ENCODE results near the gene NCOA1.

NCOA1 gene

DNA sequence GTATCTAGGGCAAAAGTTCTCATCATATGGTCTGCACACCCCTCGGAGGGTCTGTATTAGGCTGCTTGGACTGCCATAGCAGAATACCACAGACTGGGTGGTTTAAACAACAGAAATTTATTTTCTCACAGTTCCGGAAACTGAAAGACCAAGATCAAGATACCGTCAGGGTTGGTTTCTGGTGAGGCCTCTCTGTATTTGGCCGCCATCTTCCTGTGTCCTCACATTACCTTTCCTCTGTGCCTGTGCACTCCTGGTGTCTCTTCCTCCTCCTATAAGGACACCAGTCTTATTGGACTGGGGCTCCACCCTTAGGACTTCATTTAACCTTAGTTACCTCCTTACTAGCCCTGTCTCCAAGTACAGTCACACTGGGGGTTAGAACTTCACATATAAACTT lies 132.5 kb downstream of the NCOA1 start:
- H3K4me1 Mint-ChIP-seq = peaks cover 34% of the 10 kb centered on the region
- DNase-seq (ENCODE audit: low spot score in 2 of 2) (no peak), ATAC-seq (no peak)
- H3K9me3 Mint-ChIP-seq = no peaks in the 10 kb centered on the region
- H3K27ac Mint-ChIP-seq = peak overlapping the region; percentile 0
- H3K4me3 Mint-ChIP-seq = no peak overlapping the region
- H3K36me3 Mint-ChIP-seq = no peaks in the 10 kb centered on the region

DNA sequence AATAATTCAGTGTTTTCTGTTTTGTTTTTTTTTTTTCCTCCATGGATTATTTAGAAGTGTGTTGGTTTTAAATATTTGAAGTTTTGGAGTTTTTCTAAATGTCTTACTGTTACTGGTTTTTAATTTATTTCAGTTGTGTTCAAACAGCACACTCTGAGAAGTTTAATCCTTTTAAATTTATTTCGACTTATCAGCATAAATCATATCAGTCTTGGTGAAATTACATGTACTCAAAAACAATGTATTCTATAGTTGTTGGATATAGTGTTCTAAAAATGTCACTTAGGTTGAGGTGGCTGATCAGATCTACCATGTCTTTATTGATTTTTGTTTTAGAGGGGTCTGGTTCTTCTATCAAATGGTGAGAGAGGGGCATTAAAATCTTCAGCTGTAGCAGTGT lies 134.7 kb downstream of the NCOA1 start:
- Mint-ChIP-seq H3K36me3 (no peaks in the 10 kb centered on the region), H3K4me1 (peaks cover 38% of the 10 kb centered on the region), H3K9me3 (no peaks in the 10 kb centered on the region), H3K4me3 (no peak overlapping the region), H3K27ac (no peak overlapping the region)
- DNase-seq (ENCODE audit: low spot score in 2 of 2) (no peak), ATAC-seq (no peak)

DNA sequence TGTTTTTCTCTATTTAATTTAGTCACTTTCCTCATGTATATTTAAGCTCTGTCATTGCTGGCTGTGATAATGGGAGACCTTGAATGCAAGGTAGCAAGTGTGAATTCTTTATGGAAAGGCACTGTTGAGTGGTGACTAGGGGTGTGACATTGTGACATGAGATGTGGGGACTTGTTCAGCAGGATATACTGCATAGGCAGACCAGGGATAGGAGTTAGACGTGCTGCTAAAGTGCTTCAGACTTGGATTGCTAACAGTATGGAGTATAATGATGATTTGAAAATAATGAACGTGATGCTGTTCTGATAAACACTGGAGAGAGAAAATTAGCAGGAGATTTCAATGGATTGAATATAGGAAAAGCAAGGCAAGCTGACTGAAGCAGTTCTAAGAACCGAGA lies 135.1 kb downstream of the NCOA1 start:
- no peak for ATAC-seq
- no peak overlapping the region for H3K4me3 Mint-ChIP-seq
- no peak overlapping the region for H3K27ac Mint-ChIP-seq
- no peak for DNase-seq (ENCODE audit: low spot score in 2 of 2)
- no peaks in the 10 kb centered on the region for H3K36me3 Mint-ChIP-seq
- no peaks in the 10 kb centered on the region for H3K9me3 Mint-ChIP-seq
- H3K4me1 Mint-ChIP-seq = peaks cover 38% of the 10 kb centered on the region

DNA sequence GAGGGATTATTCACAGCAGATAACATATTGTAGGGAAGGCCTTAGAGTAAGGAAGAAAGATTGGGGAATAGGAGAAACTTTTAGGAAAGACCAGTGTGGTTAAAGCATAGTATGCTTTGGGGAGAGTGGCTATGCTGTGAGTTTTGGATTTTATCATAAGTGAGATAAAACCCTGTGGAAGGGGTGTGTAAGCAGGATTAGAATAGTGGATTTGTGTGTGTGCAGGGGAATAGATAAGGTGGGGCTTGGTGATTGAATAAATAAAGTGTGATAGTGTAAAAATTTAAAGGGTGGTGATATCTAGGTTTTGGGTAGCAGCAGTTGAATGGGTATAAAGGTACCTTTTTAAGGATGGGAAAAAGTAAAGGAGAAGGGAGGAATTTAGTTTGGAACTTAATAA lies 137.7 kb downstream of the NCOA1 start:
- H3K4me1 Mint-ChIP-seq = peaks cover 20% of the 10 kb centered on the region
- H3K9me3 Mint-ChIP-seq = no peaks in the 10 kb centered on the region
- ATAC-seq = no peak
- H3K36me3 Mint-ChIP-seq = no peaks in the 10 kb centered on the region
- no peak overlapping the region for H3K4me3 Mint-ChIP-seq
- DNase-seq (ENCODE audit: low spot score in 2 of 2) = no peak
- no peak overlapping the region for H3K27ac Mint-ChIP-seq

DNA sequence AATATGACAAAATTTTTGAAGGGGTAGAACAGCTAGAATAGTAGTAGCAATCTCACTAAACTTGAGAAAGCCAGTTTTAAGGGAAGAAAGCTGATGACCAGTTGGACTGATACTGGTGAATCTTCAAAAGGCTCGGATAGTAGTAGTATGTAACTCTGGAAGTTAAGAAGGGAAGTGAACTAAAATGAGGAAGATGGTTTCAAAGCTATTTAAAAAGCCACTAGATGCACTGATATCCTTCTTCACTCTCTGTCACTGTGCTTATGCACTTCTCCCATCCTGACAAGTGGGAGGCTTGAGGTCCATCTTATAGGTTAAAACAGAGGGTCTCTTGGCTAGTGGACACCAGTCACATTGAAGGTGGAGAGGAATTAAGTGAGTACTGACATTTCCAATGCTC lies 141.1 kb downstream of the NCOA1 start:
- Mint-ChIP-seq H3K27ac (no peak overlapping the region), H3K36me3 (no peaks in the 10 kb centered on the region), H3K9me3 (no peaks in the 10 kb centered on the region), H3K4me3 (no peak overlapping the region), H3K4me1 (peaks cover 8% of the 10 kb centered on the region)
- ATAC-seq (no peak), DNase-seq (ENCODE audit: low spot score in 2 of 2) (no peak)

DNA sequence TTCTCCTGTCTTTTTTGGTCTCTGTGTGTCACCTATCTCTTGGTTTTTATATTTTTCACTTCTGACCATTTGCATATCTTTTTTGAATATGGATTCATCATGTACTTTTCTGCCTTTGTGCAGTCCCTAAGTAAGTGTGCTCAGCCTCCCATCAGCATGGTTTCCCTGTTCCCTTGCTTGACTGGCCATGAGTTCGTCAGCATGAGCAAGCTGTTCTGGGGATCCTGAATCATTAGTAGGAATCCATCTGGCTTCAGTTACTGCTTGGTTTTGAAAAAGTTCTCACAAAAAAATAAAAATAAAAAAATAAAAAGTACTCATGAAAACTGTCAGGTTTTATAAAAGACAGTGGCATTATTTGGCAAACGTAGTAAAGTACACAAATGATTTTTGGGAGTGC lies 144.1 kb downstream of the NCOA1 start:
- Mint-ChIP-seq H3K4me1 (peaks cover 11% of the 10 kb centered on the region), H3K9me3 (no peaks in the 10 kb centered on the region), H3K27ac (no peak overlapping the region), H3K4me3 (no peak overlapping the region), H3K36me3 (no peaks in the 10 kb centered on the region)
- DNase-seq (ENCODE audit: low spot score in 2 of 2) (no peak), ATAC-seq (no peak)

DNA sequence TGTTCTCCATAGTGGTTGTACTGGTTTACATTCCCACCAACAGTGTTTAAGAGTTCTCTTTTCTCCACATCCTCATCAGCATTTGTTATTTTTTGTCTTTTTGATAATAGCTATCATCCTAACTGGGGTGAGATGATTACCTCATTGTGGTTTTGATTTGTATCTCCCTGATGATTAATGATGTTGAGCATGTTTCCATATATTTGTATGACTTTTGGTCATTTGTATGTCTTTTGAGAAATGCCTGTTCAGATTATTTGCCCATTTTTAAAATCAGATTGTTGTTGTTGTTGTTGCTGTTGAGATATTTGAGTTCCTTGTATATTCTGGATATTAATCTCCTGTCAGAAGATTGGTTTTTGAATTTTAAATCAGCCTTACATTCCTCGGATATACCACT lies 147.5 kb downstream of the NCOA1 start:
- peaks cover 16% of the 10 kb centered on the region for H3K4me1 Mint-ChIP-seq
- DNase-seq (ENCODE audit: low spot score in 2 of 2) = no peak
- H3K27ac Mint-ChIP-seq = no peak overlapping the region
- no peaks in the 10 kb centered on the region for H3K9me3 Mint-ChIP-seq
- no peak overlapping the region for H3K4me3 Mint-ChIP-seq
- ATAC-seq = no peak
- H3K36me3 Mint-ChIP-seq = peaks cover 1% of the 10 kb centered on the region

DNA sequence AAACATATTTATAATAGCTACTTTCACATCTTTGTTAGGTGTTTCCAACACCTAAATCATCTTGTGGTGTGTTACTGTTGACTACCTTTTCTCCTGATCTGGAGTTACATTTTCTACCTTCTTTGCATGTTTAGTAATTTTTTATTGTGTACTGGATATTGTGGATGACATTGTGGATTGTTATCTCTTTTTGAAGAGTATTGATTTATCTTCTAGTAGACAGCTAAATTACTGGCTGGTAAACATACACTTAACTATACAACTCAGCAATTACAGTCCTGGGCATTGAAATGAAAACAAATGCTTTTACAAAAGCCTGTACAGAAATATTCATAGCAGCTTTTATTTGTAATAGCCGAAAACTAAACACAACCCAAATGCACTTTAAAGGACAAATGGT lies 151.3 kb downstream of the NCOA1 start:
- Mint-ChIP-seq H3K9me3 (no peaks in the 10 kb centered on the region), H3K27ac (no peak overlapping the region), H3K4me3 (no peak overlapping the region), H3K36me3 (peaks cover 8% of the 10 kb centered on the region), H3K4me1 (peaks cover 16% of the 10 kb centered on the region)
- no peak for DNase-seq (ENCODE audit: low spot score in 2 of 2)
- ATAC-seq = no peak

DNA sequence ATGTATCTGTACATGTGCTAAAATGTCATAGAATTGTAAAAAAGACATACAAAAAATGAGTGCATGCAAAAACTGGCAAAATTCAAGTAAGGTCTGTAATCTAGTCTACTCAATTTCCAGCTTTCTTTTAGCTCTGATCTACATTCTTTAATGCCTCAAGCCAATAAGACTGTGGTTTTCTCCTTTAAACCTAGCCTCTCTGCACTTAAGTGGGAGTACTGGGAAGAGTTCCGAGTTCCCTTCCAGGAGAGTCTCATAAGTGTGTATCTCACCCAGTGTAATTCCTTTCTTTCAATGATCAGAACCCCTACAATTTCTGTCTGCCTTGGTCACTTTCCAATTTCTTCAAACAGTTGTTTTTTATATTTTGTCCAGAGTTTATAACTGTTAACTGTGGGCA lies 152.0 kb downstream of the NCOA1 start:
- Mint-ChIP-seq H3K27ac (no peak overlapping the region), H3K4me1 (peaks cover 16% of the 10 kb centered on the region)

DNA sequence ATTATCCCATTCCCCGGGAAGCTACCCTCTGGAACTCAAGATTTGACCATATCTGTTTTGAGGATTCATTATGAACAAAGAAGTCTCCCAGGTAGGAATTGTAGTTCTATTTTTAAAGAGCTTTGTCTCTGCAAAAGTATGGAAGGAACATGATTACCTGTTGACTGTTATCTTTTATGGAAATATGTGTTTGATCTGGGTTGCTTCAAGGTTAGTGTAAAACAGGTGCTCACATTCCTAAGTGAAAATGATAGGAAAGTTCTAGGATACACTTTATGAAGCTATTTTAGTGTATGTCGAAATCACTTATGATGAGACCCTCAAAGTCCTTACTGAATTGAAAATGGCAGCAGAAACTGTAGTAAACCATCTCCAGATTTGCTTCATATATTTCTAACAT lies 153.0 kb downstream of the NCOA1 start:
- DNase-seq (ENCODE audit: low spot score in 2 of 2) = no peak
- Mint-ChIP-seq H3K9me3 (no peaks in the 10 kb centered on the region), H3K27ac (no peak overlapping the region), H3K36me3 (peaks cover 8% of the 10 kb centered on the region), H3K4me1 (peaks cover 7% of the 10 kb centered on the region), H3K4me3 (no peak overlapping the region)
- no peak for ATAC-seq

More for the DNA sequence above, 152.0 kb downstream of the NCOA1 start:
- DNase-seq (ENCODE audit: low spot score in 2 of 2) = no peak
- Mint-ChIP-seq H3K4me3 (no peak overlapping the region), H3K36me3 (peaks cover 8% of the 10 kb centered on the region), H3K9me3 (no peaks in the 10 kb centered on the region)
- ATAC-seq = no peak

DNA sequence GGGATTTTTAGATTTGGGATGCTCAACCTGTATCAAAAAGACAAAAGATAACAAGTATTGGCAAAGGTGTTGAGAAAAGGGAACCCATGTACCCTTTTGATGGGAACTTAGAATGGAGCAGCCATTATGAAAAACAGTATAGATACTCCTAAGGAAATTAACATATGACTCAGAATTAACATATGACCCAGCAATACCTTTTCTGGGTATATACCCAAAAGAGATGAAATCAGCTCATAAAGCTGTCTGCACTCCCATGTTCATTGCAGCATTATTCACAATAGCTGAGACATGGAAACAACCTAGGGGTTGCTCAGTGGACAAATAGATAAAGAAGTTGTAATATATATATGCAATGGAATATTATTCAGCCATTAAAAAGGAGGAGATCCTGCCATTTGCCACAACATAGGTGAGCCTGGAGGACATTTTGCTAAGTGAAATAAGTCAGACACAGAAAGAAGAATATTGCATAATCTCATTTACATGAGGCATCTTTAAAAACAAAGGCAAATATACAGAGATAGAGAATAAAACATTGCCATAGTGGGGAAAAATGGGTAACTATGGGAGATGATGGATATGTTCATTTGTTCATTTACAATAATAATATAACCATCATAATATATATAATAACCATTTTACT lies 160.1 kb downstream of the NCOA1 start:
- no peaks in the 10 kb centered on the region for H3K36me3 Mint-ChIP-seq
- DNase-seq (ENCODE audit: low spot score in 2 of 2) = no peak
- H3K4me3 Mint-ChIP-seq = no peak overlapping the region
- H3K9me3 Mint-ChIP-seq = peaks cover 3% of the 10 kb centered on the region
- ATAC-seq = no peak
- no peak overlapping the region for H3K27ac Mint-ChIP-seq
- H3K4me1 Mint-ChIP-seq = peaks cover 22% of the 10 kb centered on the region

DNA sequence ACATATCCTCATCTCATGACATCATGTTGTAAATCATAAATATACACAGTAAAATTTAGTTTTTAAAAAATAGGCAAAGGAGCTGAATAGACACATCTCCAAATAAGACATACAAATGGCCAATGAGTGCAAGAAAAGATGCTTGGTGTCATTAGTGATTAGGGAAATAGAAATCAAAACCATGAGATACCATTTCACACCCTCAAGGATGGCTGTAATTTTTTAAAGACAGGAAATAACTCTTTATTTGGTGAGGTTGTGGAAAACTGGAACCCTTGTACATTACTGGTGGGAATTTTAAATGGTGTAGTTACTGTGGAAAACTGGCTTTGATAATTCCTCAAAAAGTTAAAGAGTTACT lies 160.6 kb downstream of the NCOA1 start:
- Mint-ChIP-seq H3K4me3 (no peak overlapping the region), H3K4me1 (peaks cover 22% of the 10 kb centered on the region), H3K9me3 (peaks cover 3% of the 10 kb centered on the region), H3K36me3 (no peaks in the 10 kb centered on the region), H3K27ac (no peak overlapping the region)
- DNase-seq (ENCODE audit: low spot score in 2 of 2) = no peak
- no peak for ATAC-seq

DNA sequence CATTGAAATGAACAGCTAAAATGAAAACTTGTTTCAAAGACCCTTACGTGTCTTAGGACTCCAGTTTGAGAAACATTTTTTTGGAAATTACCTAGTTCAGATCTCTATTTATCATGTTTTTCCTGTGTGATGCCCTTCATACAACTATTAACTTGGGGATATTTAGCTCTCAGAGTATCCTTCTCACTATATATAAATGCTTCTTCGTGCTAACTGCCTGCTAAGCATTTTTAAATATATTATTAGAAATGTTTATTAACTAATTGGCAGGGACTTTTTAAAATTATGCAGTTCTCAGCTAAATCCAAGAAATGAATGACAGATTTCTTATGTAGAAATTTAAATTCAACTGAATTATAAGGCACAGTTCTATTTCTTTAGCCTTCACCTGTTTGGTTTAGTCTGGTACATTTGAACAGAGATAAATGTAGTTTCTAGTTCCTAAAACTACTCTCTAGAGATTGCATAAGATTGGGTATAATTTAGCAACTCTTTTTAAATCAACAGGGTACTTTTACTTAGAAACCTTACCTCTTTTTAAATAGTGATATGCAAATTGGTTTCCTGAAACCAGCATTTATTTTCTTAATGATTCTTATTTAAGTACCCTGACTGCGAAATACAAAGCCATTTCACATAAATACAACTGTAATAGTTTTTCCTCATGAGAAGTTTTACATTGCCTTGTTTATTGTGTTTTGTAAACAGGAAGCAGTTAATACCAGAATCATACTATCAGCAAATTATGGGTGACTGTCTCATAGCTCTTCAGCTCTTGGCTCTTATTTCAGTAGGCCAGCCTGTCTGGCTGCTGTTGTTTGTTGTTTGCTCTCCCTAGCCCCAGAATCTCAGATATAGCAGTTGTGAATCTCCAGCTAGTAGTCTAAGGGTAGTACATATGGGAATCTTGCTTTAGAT lies 161.5 kb downstream of the NCOA1 start:
- ATAC-seq (no peak), DNase-seq (ENCODE audit: low spot score in 2 of 2) (no peak)
- H3K27ac Mint-ChIP-seq = no peak overlapping the region
- H3K4me1 Mint-ChIP-seq = peaks cover 26% of the 10 kb centered on the region
- peaks cover 3% of the 10 kb centered on the region for H3K9me3 Mint-ChIP-seq
- no peak overlapping the region for H3K4me3 Mint-ChIP-seq
- no peaks in the 10 kb centered on the region for H3K36me3 Mint-ChIP-seq

DNA sequence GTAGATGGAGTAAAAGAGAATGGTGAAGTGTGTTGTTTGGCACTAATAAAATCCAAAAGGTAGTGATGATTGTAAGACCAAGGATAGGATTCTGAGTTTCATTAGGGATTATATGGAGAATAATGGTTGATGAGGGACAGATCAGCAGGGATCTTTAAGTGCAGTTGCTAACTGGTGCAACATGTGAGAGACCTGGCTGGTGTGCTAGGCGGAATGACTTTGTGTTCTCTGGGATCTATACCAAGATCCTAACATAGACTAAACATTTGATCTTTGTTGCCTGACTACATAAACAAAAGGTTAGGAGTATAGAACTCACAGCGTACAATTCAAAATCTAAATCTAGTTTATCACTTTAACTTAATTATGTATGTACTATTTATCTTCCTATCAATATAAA lies 166.8 kb downstream of the NCOA1 start:
- ATAC-seq = no peak
- no peaks in the 10 kb centered on the region for H3K36me3 Mint-ChIP-seq
- peaks cover 13% of the 10 kb centered on the region for H3K4me1 Mint-ChIP-seq
- no peaks in the 10 kb centered on the region for H3K9me3 Mint-ChIP-seq
- no peak overlapping the region for H3K4me3 Mint-ChIP-seq
- H3K27ac Mint-ChIP-seq = no peak overlapping the region
- no peak for DNase-seq (ENCODE audit: low spot score in 2 of 2)

DNA sequence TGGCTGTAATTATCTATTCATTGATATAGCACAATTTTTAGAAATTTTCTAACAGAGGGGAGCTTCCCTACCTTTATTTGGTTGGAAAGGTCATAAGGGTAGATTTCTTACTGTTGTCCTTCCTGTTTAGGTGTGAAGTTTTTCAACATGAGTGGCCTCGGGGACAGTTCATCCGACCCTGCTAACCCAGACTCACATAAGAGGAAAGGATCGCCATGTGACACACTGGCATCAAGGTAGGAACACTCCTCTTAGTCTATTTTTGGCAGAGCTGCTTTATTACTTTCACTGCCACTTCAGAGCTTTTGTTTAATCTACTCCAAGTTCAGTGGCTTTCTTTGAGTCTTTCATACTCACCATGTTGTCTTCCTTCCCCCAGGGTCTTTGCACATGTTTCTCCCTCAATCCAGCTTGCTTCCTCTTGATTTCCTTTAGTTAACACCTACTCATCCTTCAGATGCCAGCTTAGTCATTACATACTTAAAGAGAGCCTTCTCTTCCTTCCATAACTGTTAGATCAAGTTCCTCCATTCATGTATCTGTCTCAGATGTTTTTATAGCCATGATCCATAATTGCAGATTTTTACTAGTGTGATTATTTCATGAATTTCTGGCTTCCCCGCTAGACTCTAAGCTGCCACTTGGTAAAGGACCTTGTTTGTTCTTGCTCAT lies 167.6 kb downstream of the NCOA1 start:
- DNase-seq (ENCODE audit: low spot score in 2 of 2) (no peak), ATAC-seq (no peak)
- H3K9me3 Mint-ChIP-seq = no peaks in the 10 kb centered on the region
- no peak overlapping the region for H3K27ac Mint-ChIP-seq
- no peak overlapping the region for H3K4me3 Mint-ChIP-seq
- H3K36me3 Mint-ChIP-seq = no peaks in the 10 kb centered on the region
- peaks cover 10% of the 10 kb centered on the region for H3K4me1 Mint-ChIP-seq

DNA sequence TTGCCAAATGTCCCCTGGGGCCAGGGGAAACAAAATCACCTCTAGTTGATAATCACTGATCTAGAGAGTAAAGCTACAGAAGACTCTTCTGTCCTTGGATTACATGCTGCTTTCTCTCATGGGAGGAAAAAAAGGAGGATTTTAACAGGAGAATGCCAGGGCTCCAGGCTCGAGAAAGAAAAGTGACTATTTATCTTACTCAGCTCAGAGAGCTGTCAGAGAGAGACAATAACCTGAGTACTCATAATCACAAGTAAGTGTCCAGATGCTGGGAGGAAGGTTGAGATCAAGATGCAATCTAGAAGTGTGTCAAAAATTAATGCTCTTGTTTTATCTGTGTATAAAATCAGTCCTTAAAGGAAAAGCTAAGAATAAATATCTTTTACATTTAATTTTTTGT lies 168.8 kb downstream of the NCOA1 start:
- DNase-seq (ENCODE audit: low spot score in 2 of 2) (no peak), ATAC-seq (no peak)
- Mint-ChIP-seq H3K36me3 (no peaks in the 10 kb centered on the region), H3K9me3 (no peaks in the 10 kb centered on the region), H3K4me1 (peaks cover 10% of the 10 kb centered on the region), H3K4me3 (no peak overlapping the region), H3K27ac (no peak overlapping the region)

Data from stimulated activated effector memory CD8-positive, alpha-beta T cell treated with anti-CD3 and anti-CD28 coated beads, Interleukin-12 subunit alpha, Interleukin-12 subunit beta, amount 100 ng/mL, for 72 hours (primary cell).